AG20443 (cell line): ENCODE data around the gene FRMD8.

Experiments
- DNase-seq: peaks from one replicate; pipeline ENCODE4 v3.0.0; 2012; ENCODE audit warnings: low spot score, mixed read lengths

The FRMD8 gene, protein sequence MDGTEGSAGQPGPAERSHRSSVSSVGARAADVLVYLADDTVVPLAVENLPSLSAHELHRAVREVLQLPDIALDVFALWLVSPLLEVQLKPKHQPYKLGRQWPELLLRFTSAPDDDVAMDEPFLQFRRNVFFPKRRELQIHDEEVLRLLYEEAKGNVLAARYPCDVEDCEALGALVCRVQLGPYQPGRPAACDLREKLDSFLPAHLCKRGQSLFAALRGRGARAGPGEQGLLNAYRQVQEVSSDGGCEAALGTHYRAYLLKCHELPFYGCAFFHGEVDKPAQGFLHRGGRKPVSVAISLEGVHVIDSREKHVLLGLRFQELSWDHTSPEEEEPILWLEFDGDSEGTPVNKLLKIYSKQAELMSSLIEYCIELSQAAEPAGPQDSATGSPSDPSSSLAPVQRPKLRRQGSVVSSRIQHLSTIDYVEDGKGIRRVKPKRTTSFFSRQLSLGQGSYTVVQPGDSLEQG

DNA sequence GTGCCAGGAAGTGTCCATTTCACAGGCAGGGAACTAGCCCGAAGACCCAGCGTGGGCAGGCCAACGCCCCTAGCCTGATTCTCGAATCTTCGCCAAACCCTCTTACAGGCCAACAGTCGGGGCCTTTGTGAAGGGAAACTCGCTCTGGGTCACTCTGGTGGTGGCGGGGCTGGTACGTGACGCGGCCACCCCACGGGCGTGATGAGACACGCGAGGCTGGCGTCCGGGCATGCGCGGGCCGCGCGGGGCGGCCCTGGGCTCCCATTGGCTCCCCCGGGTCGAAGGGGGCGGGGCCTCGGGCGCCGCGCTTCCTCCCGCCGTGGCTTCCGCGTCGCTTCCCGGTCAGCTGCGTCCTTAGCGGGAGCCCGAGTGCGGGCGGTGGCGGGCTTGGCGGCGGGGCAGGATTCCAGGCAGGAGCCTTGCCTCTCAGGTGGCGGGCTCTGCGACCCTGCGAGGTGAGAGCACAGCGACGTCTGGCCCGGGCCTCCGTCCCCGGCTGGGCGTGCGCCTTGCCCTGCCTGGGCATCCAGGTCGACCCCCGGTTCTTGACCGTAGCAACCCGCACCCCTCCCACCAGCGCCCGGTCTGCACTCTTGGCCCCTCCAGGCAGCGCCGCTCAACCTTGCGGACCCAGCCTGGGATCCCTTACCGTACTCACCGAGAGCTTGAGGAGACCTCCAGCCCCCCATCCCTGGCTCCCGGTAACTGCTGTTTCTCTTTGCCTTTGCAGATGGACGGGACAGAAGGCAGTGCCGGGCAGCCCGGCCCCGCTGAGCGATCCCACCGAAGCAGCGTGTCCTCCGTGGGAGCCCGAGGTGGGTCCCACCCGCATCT is at the start of gene FRMD8:
Gene FRMD8 (plus strand): TSS at position 331 of the 834 bp plus-strand sequence. CDS start 400 bp downstream, at position 731.
- peak; percentile 99 for DNase-seq

GRCh38 chr11:65338676-65339075 is 47.8 kb upstream of the FRMD8 start:
- no peak for DNase-seq

- DNase-seq = no peak
Measured at GRCh38 chr11:65340226-65340625, 46.2 kb upstream of the FRMD8 start.

- DNase-seq = no peak
Measured at GRCh38 chr11:65341856-65342255, 44.6 kb upstream of the FRMD8 start.

DNA sequence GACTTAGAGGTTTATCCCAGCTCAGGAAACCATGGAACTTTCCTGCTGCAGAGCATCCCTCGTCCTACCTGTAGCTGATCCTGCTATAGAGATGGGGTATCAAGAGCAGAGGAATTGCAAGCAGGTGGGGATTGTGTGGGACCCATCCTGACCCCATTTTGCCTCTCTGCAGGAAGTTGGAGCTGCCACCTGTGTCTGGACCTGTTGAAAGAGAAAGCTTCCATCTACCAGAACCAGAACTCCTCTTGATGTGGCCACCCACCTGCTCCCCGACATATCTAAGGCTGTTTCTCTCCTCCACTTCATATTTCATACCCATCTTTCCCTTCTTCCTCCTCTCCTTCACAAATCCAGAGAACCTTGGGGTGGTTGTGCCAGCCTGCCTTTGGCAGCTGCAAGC is 34.9 kb upstream of the FRMD8 start:
- DNase-seq = no peak

DNA sequence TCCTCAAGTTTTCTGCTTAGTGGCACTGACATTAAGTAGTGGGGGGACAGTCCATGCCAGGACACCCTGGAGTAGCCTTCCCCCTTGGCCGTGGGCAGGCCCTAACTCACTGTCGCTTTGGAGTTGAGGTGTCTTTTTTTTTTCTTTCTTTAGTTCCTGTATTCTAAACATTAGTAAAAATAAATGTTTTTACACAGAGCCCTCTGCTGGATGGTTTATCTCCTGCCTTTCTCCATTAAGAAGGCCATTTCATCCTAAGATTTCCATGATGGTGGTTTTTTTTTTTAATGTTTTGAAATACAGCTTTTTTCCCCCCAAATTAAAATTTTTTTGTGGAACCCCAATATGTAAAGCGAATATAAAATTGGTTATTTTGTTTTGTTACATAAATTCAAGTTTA is 33.7 kb upstream of the FRMD8 start:
- no peak for DNase-seq

DNA sequence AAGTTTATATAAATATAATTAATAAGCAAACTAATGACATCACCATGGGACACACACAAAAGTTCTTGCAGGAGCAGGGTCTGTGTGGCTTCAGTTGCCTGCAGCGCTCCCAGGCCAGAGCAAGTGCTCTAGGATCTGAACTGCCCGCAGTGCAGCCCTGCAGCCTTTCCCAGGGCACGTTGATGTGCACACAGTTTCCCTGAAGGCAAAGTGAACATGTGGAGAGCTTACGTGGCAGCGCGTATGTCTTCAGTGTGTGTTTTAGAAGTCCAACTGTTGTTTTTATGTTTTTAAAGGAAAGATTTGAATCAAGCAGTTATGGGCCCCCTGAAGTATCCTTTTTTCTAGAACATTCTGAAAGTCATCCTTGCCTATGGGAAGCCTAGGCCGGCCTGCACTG is 33.1 kb upstream of the FRMD8 start:
- DNase-seq = no peak

- peak; percentile 29 for DNase-seq
Measured at GRCh38 chr11:65353900-65354264, 32.6 kb upstream of the FRMD8 start.

GRCh38 chr11:65354265-65355012 is 32.0 kb upstream of the FRMD8 start, which contains the start of gene TIGD3:
TIGD3 (plus strand) TSS chr11:65354751; CDS start chr11:65355809, 1,058 bp downstream.
- peak; percentile 99 for DNase-seq

DNA sequence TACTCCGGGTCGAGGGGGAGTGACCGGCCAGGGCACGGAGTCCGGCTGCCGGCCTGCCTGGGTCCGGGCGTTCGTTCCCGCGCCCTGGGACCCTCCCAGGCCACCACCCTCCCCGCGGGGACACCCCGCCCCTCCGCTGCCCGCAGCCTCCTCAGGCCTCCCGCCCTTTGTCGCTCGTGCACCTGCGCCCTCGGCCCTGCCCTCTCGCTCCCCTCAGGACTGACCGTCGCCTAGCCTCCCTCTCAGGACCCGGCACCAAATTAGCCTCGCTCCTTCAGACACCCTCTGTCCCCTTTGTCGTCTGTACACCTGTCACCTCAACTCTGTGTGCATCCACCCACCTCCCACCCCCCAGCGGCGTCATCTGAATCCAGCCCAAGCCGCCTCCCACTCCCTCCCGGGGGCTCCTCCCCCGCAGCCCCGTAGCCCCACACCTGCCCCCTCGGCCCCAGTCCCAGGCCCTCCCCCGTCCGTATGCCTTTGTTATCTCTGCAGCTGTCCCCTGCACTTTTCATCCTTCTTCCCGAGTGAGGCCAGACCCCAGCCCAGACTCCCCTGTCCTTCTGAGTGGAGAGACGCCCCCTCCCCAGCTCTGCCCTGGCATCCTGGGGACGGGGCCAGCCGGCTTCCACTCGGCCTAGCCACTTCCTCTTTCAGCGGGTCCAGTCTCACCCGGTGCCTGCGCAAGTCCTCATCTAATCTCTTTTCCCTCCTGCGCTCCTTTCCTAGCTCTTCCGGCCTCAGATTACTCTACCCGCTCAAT is 31.2 kb upstream of the FRMD8 start:
- no peak for DNase-seq

DNA sequence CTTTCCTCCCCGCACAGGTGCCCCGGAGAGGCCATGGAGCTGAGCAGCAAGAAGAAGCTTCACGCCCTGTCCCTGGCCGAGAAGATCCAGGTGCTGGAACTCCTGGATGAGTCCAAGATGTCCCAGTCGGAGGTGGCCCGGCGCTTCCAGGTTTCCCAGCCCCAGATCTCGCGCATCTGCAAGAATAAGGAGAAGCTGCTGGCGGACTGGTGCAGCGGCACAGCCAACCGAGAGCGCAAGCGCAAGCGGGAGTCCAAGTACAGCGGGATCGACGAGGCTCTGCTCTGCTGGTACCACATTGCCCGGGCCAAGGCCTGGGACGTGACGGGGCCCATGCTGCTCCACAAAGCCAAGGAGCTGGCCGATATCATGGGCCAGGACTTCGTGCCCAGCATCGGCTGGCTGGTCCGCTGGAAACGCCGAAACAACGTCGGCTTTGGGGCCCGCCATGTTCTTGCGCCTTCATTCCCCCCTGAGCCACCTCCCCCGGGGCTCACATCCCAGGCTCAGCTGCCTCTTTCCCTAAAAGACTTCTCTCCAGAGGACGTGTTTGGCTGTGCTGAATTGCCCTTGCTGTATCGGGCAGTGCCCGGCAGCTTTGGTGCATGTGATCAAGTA is 30.6 kb upstream of the FRMD8 start:
- peak; percentile 82 for DNase-seq

DNA sequence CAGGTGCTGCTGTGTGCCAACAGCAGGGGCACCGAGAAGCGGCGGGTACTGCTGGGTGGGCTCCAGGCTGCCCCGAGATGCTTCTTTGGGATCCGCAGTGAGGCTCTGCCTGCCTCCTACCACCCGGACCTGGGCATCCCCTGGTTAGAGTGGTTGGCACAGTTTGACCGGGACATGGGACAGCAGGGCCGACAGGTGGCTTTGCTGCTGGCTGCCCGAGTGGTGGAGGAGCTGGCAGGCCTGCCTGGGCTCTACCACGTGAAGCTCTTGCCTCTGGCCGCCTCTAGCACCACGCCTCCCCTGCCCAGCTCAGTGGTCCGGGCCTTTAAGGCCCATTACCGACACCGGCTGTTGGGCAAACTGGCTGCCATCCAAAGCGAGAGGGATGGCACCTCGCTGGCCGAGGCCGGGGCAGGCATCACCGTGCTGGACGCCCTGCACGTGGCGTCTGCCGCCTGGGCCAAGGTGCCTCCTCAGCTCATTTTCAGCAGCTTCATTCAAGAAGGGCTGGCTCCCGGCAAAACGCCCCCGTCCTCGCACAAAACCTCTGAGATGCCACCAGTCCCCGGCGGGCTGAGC is 30.0 kb upstream of the FRMD8 start:
- no peak for DNase-seq

DNA sequence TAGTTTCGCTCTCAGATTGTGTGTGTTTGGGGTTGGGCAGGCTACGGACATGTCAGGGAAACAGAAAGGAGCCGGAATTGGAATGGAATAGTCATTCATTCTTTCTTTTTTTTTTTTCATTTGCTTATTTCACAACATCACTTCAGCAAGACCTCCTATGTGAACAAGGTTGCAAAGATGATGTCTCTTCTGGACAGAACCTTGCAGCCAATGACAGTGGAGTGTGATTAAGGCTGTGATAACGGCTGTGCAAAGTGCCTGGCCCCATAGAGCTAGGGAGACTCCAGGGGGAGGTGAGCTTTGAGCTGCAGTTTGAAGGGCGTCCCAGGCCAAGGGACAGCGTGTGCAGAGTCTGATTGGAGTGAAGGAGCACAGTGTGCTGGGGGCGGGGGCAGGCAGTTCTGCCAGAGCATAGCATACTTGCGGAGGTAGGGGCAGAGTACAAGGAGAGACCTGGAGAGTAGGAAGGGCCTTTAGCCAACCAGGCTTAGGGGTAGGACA is 28.5 kb upstream of the FRMD8 start:
- no peak for DNase-seq

DNA sequence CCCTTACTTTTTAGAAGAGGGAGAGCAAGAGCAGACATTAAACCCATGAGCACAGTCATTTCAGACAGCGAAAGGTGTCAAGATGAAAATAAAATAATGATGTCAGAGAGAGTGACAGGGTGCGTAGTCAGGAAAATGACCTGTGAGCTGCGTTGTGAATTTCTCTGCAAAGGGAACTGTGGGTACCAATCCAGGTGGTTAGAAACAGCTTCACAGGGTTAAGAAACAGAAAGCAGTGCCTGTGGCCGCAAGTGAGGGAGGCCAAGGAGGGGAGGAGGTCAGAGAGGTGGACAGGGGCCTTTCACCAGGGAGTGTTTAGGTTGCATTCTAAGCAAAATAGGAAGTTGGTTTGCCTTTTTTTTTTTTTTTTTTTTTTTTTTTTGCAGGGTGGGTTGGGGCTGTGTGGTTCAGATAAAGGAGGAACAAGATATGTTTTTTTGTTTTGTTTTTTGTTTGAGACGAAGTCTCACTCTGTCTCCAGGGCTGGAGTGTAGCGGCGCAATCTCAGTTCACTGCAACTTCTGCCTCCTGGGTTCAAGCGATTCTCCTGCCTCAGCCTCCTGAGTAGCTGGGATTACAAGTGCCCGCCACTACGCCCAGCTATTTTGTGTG is 24.0 kb upstream of the FRMD8 start:
- no peak for DNase-seq

- no peak for DNase-seq
Measured at GRCh38 chr11:65362966-65363365, 23.5 kb upstream of the FRMD8 start.

- DNase-seq = no peak
Measured at GRCh38 chr11:65363770-65364169, 22.7 kb upstream of the FRMD8 start.

DNA sequence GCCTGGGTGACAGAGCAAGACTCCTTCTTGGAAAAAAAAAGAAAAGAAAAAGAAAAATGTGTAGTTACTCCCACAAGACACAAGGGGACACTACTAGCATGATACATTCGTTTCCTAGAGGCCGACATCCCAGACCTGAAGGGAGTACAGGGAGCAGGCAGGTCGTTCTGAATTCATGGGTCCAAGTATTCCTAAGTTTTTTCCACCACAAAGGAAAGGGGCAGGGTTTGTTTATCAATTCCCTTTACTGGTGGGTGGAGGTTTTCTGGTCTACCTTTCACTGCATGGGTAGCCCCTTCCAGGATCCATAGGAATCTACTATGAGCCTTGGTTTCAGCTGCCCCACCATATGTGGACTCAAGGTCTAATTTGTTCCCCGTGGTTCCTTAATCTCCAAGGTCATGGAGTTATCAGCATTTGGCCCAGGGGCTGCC is 20.1 kb upstream of the FRMD8 start:
- peak; percentile 88 for DNase-seq

GRCh38 chr11:65370659-65371049 is 15.8 kb upstream of the FRMD8 start:
- DNase-seq = no peak

DNA sequence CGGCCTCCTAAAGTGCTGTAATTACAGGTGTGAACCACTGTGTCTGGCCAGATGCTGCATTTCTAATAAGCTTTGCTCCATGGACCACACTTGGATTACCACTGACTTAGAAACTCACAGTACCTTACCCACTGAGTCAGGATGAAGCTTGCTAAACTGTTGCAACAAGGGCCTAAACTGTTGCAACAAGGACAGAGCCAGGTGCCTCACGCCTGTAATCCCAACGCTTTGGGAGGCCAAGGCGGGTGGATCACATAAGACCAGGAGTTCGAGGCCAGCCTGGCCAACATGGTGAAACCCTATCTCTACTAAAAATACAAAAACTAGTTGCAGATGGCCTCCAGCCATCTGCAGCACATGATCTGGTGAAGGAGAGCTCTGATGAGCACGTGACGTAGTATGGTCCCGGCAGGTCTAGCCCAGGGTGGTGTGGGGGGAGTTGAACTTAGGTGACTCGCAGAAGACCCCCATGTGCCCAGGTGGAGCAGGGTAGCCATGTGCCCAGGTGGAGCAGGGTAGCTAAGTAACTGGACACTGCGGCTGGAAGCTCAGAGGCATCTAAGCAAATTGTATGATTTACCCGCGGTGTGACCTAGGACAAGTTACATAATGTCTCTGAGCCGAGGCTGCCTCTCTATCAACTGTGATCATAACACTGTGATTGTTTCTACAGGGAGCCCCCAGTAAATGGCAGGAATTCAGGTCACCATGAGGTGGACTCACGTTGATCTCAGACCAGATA is 12.4 kb upstream of the FRMD8 start:
- DNase-seq = no peak
